H1 (cell line): ENCODE measurements around the gene ARMH4. TPM values are rescaled to one million over a fixed set of nuclear protein-coding genes. Genes with fewer than 3 reads are reported as not detected.

Experiments
- CTCF ChIA-PET: fragments of 300-600 bp; sonication (Branson Sonifier 250); formaldehyde crosslinking; loops from one replicate; lab custom pipeline; 2021; ENCODE audit not compliant: partially characterized antibody; lab: Charles Lee
- POLR2A ChIA-PET: fragments of 300-600 bp; sonication (Branson Sonifier 250); formaldehyde crosslinking; loops from one replicate; lab custom pipeline; 2021; ENCODE audit warnings: inconsistent platforms; ENCODE audit not compliant: partially characterized antibody; lab: Charles Lee
- DNase-seq, 2 experiments: peaks; one replicate each; pipeline versions ENCODE4 v3.0.0 to v3.0.0-alpha.2; 2010 to 2022; ENCODE audit warnings: low spot score in 2 of 2, low read depth in 1 of 2, mixed read lengths in 1 of 2
- FAIRE-seq: peaks from 2 replicates; lab custom pipeline; 2011; peaks lifted over from hg19 to GRCh38; lab: Jason Lieb, UNC
- H2AFZ ChIP-seq: 2 replicates; pipeline ENCODE4 v1.8.1; 2012; ENCODE audit warnings: low read length, inconsistent platforms
- H2AK5ac ChIP-seq: 2 replicates; pipeline ENCODE4 v1.6.1; 2013; ENCODE audit warnings: low read depth, low read length
- H2BK120ac ChIP-seq: replicated peaks from 2 replicates; pipeline ENCODE3; 2013; ENCODE audit warnings: low read depth, low read length, inconsistent platforms
- H2BK12ac ChIP-seq: 2 replicates; pipeline ENCODE4 v1.6.1; 2013; ENCODE audit warnings: low read depth, low read length
- H2BK15ac ChIP-seq: 2 replicates; pipeline ENCODE4 v1.6.1; 2013; ENCODE audit warnings: low read length
- H2BK20ac ChIP-seq: 2 replicates; pipeline ENCODE4 v1.6.1; 2013; ENCODE audit warnings: low read length
- H2BK5ac ChIP-seq: 2 replicates; pipeline ENCODE4 v1.6.1; 2013; ENCODE audit warnings: low read depth, low read length
- H3K14ac ChIP-seq: 2 replicates; pipeline ENCODE4 v1.6.1; 2013; ENCODE audit warnings: inconsistent platforms; ENCODE audit not compliant: insufficient read length
- H3K18ac ChIP-seq: 2 replicates; pipeline ENCODE4 v1.6.1; 2013; ENCODE audit warnings: low read length; ENCODE audit errors: extremely low read depth
- H3K23ac ChIP-seq: 2 replicates; pipeline ENCODE4 v1.6.1; 2013; ENCODE audit warnings: inconsistent platforms; ENCODE audit not compliant: insufficient read length
- H3K23me2 ChIP-seq: 2 replicates; pipeline ENCODE4 v1.6.1; 2013; ENCODE audit warnings: low read depth, low read length
- H3K27ac ChIP-seq: 2 replicates; pipeline ENCODE4 v1.6.1; 2011; ENCODE audit warnings: low read depth, low read length, inconsistent platforms
- H3K27me3 ChIP-seq, 4 experiments: replicated peaks in 1 of 4; 1 replicate in 1 of 4; 2 replicates in 3 of 4; pipeline versions ENCODE4 v1.6.1 to v1.8.1; 2011 to 2013; ENCODE audit warnings: low read length in 3 of 4, mild to moderate bottlenecking in 3 of 4, inconsistent platforms in 2 of 4, mixed read lengths in 2 of 4, moderate library complexity in 1 of 4; ENCODE audit not compliant: control insufficient read depth in 3 of 4, insufficient read depth in 3 of 4; ENCODE audit errors: extremely low read depth in 1 of 4
- H3K36me3 ChIP-seq, 4 experiments: 2 replicates each; pipeline versions ENCODE4 v1.6.1 to v1.8.1; 2011 to 2013; ENCODE audit warnings: mild to moderate bottlenecking in 4 of 4, low read length in 3 of 4, moderate library complexity in 2 of 4, control low read depth in 1 of 4, inconsistent platforms in 1 of 4; ENCODE audit not compliant: insufficient read depth in 4 of 4, control insufficient read depth in 2 of 4
- H3K4ac ChIP-seq: replicated peaks from 2 replicates; pipeline ENCODE3; 2013; ENCODE audit warnings: low read length, low read depth, mixed read lengths, inconsistent platforms; ENCODE audit not compliant: insufficient read length
- H3K4me1 ChIP-seq, 4 experiments: replicated peaks in 1 of 4; 1 replicate in 1 of 4; 2 replicates in 3 of 4; pipeline versions ENCODE4 v1.6.1 to v1.8.1; 2011 to 2013; ENCODE audit warnings: low read length in 3 of 4, inconsistent platforms in 2 of 4, mixed read lengths in 1 of 4; ENCODE audit not compliant: insufficient read depth in 4 of 4, control insufficient read depth in 3 of 4
- H3K4me2 ChIP-seq, 2 experiments: 2 replicates each; pipeline versions ENCODE4 v1.6.1 to v1.8.1; 2011 to 2013; ENCODE audit warnings: low read depth in 2 of 2, low read length in 2 of 2, control low read depth in 1 of 2, inconsistent platforms in 1 of 2, mild to moderate bottlenecking in 1 of 2; ENCODE audit not compliant: insufficient read depth in 1 of 2
- H3K4me3 ChIP-seq, 4 experiments: fragments of 200-600, 300-600 bp in 1 of 4; sonication (generic), shearing (Covaris generic), sonication (Bioruptor Twin) in 1 of 4; 2 replicates each; pipeline versions ENCODE4 v1.5.1 to v1.8.1; 2011 to 2016; ENCODE audit warnings: low read length in 4 of 4, low read depth in 3 of 4, control low read depth in 2 of 4, inconsistent platforms in 2 of 4, mild to moderate bottlenecking in 2 of 4, mixed read lengths in 1 of 4, moderate library complexity in 1 of 4; ENCODE audit not compliant: insufficient read depth in 2 of 4; ENCODE audit errors: extremely low read depth in 1 of 4
- H3K56ac ChIP-seq: replicated peaks from 2 replicates; pipeline ENCODE3; 2013; ENCODE audit warnings: low read depth, mild to moderate bottlenecking, mixed read lengths, low read length, inconsistent platforms; ENCODE audit not compliant: insufficient read length
- H3K79me1 ChIP-seq: 2 replicates; pipeline ENCODE4 v1.6.1; 2013; ENCODE audit warnings: low read depth, low read length, control low read depth
- H3K79me2 ChIP-seq, 2 experiments: 2 replicates each; pipeline versions ENCODE4 v1.6.1 to v1.8.1; 2012 to 2013; ENCODE audit warnings: low read length in 2 of 2, mild to moderate bottlenecking in 2 of 2, inconsistent platforms in 1 of 2; ENCODE audit not compliant: insufficient read depth in 2 of 2, control insufficient read depth in 1 of 2
- H3K9ac ChIP-seq, 4 experiments: replicated peaks in 1 of 4; 1 replicate in 1 of 4; 2 replicates in 3 of 4; pipeline versions ENCODE4 v1.6.1 to v1.8.1; 2011 to 2013; ENCODE audit warnings: low read depth in 3 of 4, low read length in 3 of 4, control low read depth in 2 of 4, mild to moderate bottlenecking in 2 of 4, moderate library complexity in 2 of 4, inconsistent platforms in 1 of 4; ENCODE audit errors: extremely low read depth in 1 of 4
- H3K9me3 ChIP-seq, 2 experiments: 2 replicates each; pipeline versions ENCODE4 v1.6.1 to v1.8.1; 2012 to 2013; ENCODE audit warnings: mild to moderate bottlenecking in 2 of 2, moderate library complexity in 2 of 2, control low read depth in 1 of 2, inconsistent platforms in 1 of 2, low read depth in 1 of 2, low read length in 1 of 2, mixed read lengths in 1 of 2; ENCODE audit not compliant: insufficient read depth in 2 of 2
- H4K20me1 ChIP-seq, 2 experiments: replicated peaks in 1 of 2; 2 replicates each; pipeline versions ENCODE3 to v1.8.1; 2011 to 2013; ENCODE audit warnings: inconsistent platforms in 2 of 2, low read length in 2 of 2, mild to moderate bottlenecking in 1 of 2; ENCODE audit not compliant: insufficient read depth in 2 of 2, control insufficient read depth in 1 of 2
- H4K5ac ChIP-seq: 2 replicates; pipeline ENCODE4 v1.6.1; 2013; ENCODE audit warnings: low read length, low read depth, mixed read lengths, inconsistent platforms; ENCODE audit not compliant: insufficient read length
- H4K8ac ChIP-seq: 2 replicates; pipeline ENCODE4 v1.8.0; 2013; ENCODE audit warnings: mild to moderate bottlenecking, moderate library complexity, low read length, inconsistent platforms; ENCODE audit not compliant: insufficient read depth; ENCODE audit errors: extremely low read depth
- H4K91ac ChIP-seq: replicated peaks from 2 replicates; pipeline ENCODE3; 2013; ENCODE audit warnings: low read length, mixed read lengths, inconsistent platforms; ENCODE audit not compliant: insufficient read length
- BCL11A ChIP-seq, 2 experiments: IDR thresholded peaks; one replicate each; pipeline ENCODE4 v1.6.1; 2011; ENCODE audit warnings: low read depth in 2 of 2, low read length in 2 of 2, mild to moderate bottlenecking in 2 of 2
- CTCF ChIP-seq, 3 experiments: IDR thresholded peaks; 1 replicate in 2 of 3; 2 replicates in 1 of 3; pipeline versions ENCODE4 v1.5.1 to v1.6.1; 2011; ENCODE audit warnings: low read length in 3 of 3, mild to moderate bottlenecking in 3 of 3, inconsistent platforms in 2 of 3, low read depth in 1 of 3, moderate library complexity in 1 of 3; ENCODE audit not compliant: insufficient read depth in 1 of 3; ENCODE audit errors: control extremely low read depth in 1 of 3
- RAD21 ChIP-seq, 2 experiments: IDR thresholded peaks in 1 of 2; conservative IDR thresholded peaks in 1 of 2; 2 replicates each; pipeline ENCODE4 v1.6.1; 2011; ENCODE audit warnings: low read depth in 2 of 2, low read length in 2 of 2, improper control_type of control experiment in 1 of 2, inconsistent platforms in 1 of 2, mild to moderate bottlenecking in 1 of 2, moderate library complexity in 1 of 2
- SP1 ChIP-seq: IDR thresholded peaks from 2 replicates; pipeline ENCODE4 v1.6.1; 2011; ENCODE audit warnings: low read depth, low read length
- WGBS, 2 experiments: shearing (Covaris generic) in 1 of 2; methylation state at CpG; one replicate each; pipeline versions ENCODE4 v1.1.6 to v1.1.7; 2013 to 2015; ENCODE audit warnings: low lambda C conversion rate in 2 of 2, mixed read lengths in 2 of 2, inconsistent platforms in 1 of 2, low coverage in 1 of 2, missing lambda C conversion rate in 1 of 2; ENCODE audit not compliant: insufficient replicate concordance in 2 of 2, insufficient coverage in 1 of 2, insufficient read length in 1 of 2; ENCODE audit errors: extremely low coverage in 1 of 2, missing lambda C conversion rate in 1 of 2; 5-methylcytosine and 5-hydroxymethylcytosine counted together
- polyA plus RNA-seq, 7 experiments: library from polyadenylated mRNA; depleted of rRNA in 3 of 7; stranded (reverse) in 5 of 7; unstranded in 2 of 7; fragments of >200 nt in 5 of 7; fragments of 200-250 nt in 2 of 7; gene quantifications; 1 replicate in 5 of 7; 2 replicates in 1 of 7; 4 replicates in 1 of 7; pipeline versions ENCODE4 v1.2.1 to v1.2.3, GENCODE V29; 2011 to 2013; ENCODE audit warnings: missing spikeins in 2 of 7, mixed read lengths in 2 of 7
- total RNA-seq: library from RNA; stranded (reverse); fragmentation: NEBNext Ultra II Directional; extraction: Animal tissue kit (Norgen Biotek cat#: 25700); gene quantifications from 2 replicates; pipeline ENCODE4 v1.2.1, GENCODE V29; 2021

The ARMH4 gene
- total and polyA plus RNA-seq, 2 of the 8 experiments (the other 6 are each of a cell fraction or from before 2014, with no cell fraction given) = 7.1 to 25.4 TPM

GRCh38 chr14:58131386-58131785 is 20.6 kb downstream of the ARMH4 start:
- Histone ChIP-seq H3K79me1 (no peaks in the 10 kb centered on the region), H3K27me3 (no peaks in the 10 kb centered on the region), H3K27ac (no peak overlapping the region), H3K4me1 (peaks cover 0 to 2% (median 0%) of the 10 kb centered on the region in 4 experiments; a peak in 1 of 7 replicates), H3K23me2 (no peaks in the 10 kb centered on the region), H3K79me2 (no peaks in the 10 kb centered on the region), H2AFZ (no peak overlapping the region), H3K56ac (no peak overlapping the region), H2BK5ac (no peak overlapping the region), H2BK20ac (no peak overlapping the region), H2AK5ac (no peak overlapping the region), H2BK120ac (no peak overlapping the region), H3K14ac (no peak overlapping the region)
- FAIRE-seq = no peak
- TF ChIP-seq RAD21 (IDR thresholded peaks at IDR 0.05 in 1 of 2, conservative IDR thresholded peaks at IDR 0.05 in 1 of 2; ENCODE audit: low read depth in 2 of 2, low read length in 2 of 2) = peak; percentile 10 to 30; a peak in 2 of 4 replicates
- TF ChIP-seq BCL11A (IDR thresholded peaks at IDR 0.05; ENCODE audit: low read depth in 2 of 2, low read length in 2 of 2) = no peak
- TF ChIP-seq CTCF (IDR thresholded peaks at IDR 0.05; ENCODE audit: control extremely low read depth in 1 of 3, insufficient read depth in 1 of 3, low read depth in 1 of 3, low read length in 3 of 3) = peak in 2 of 3 experiments; percentile 11 to 29; a peak in 1 of 4 replicates
- TF ChIP-seq SP1 = no peak
- TF ChIP-seq, all 59 proteins: peak for 2
- DNase-seq = no peak
- Histone ChIP-seq H3K4ac (no peak overlapping the region), H4K20me1 (no peaks in the 10 kb centered on the region), H3K9ac (no peak overlapping the region), H4K91ac (no peak overlapping the region), H3K4me3 (no peak overlapping the region), H4K8ac (no peak overlapping the region), H2BK15ac (no peak overlapping the region), H3K18ac (no peak overlapping the region), H3K4me2 (no peak overlapping the region), H3K23ac (no peak overlapping the region), H3K9me3 (no peaks in the 10 kb centered on the region), H3K36me3 (peaks cover 0 to 8% (median under 1%) of the 10 kb centered on the region in 4 experiments; a peak in 3 of 8 replicates), H2BK12ac (no peak overlapping the region), H4K5ac (no peak overlapping the region)
- CTCF ChIA-PET = interaction anchor here (0.7 to 5.0 kb wide), 9 partner anchors 15 to 35 kb away, joined by 3 to 30 read pairs (median 3); no protein-coding TSS in a partner anchor
- POLR2A ChIA-PET = no interaction called here
- 89% methylated on average over 1 of the region's 1 CpG; no CpG with 5 or more reads in 1 of the 2 experiments for WGBS, 2 experiments
